Ishikawa (cell line): ENCODE results near the gene TBC1D13.

Experiments
- CEBPB ChIP-seq: IDR thresholded peaks from 2 replicates; pipeline ENCODE4 v1.6.1; 2012
- EGR1 ChIP-seq: IDR thresholded peaks from 2 replicates; pipeline ENCODE4 v1.6.1; 2012
- FOXM1 ChIP-seq: IDR thresholded peaks from 2 replicates; pipeline ENCODE4 v1.6.1; 2012; ENCODE audit warnings: low read depth, borderline replicate concordance
- MAX ChIP-seq: IDR thresholded peaks from 2 replicates; pipeline ENCODE4 v1.6.1; 2012
- RAD21 ChIP-seq: IDR thresholded peaks from 2 replicates; pipeline ENCODE4 v1.6.1; 2012; ENCODE audit warnings: low read depth
- TAF1 ChIP-seq: IDR thresholded peaks from 2 replicates; pipeline ENCODE4 v1.6.1; 2012; ENCODE audit warnings: low read depth, mild to moderate bottlenecking
- USF1 ChIP-seq: IDR thresholded peaks from 2 replicates; pipeline ENCODE4 v1.6.1; 2012
- ZBTB7A ChIP-seq: IDR thresholded peaks from 2 replicates; pipeline ENCODE4 v1.6.1; 2012; ENCODE audit warnings: low read depth

GRCh38 chr9:128833696-128834095 lies 46.6 kb downstream of the TBC1D13 start:
- TF ChIP-seq RAD21, result no peak
- TF ChIP-seq CEBPB, result no peak
- TF ChIP-seq TAF1, result no peak
- TF ChIP-seq FOXM1, result no peak
- TF ChIP-seq USF1, result no peak
- TF ChIP-seq EGR1, result no peak
- no peak for TF ChIP-seq ZBTB7A
- no peak for TF ChIP-seq MAX
